Measurements from ENCODE around the gene MEGF9.
"Not testable (repeated sequence)": the region's sequence is repeated elsewhere in the genome, so short reads cannot be mapped to it uniquely, and the experiment has no call there.

MEGF9 gene

GRCh38 chr9:120714088-120714845 is at the start of gene MEGF9:
Gene MEGF9 (minus strand): TSS chr9:120714470. CDS start chr9:120714358, 112 bp downstream.
- peak; percentile 91 for DNase-seq

- DNase-seq: no peak
Observed at GRCh38 chr9:120761006-120761405, 46.7 kb upstream of the MEGF9 start.

- DNase-seq: no peak
Observed at GRCh38 chr9:120759755-120760400, 45.6 kb upstream of the MEGF9 start.

GRCh38 chr9:120758544-120758943 is 44.3 kb upstream of the MEGF9 start:
- DNase-seq: no peak

GRCh38 chr9:120757026-120757913 is 43.0 kb upstream of the MEGF9 start:
- no peak for DNase-seq

GRCh38 chr9:120756531-120756930 is 42.3 kb upstream of the MEGF9 start:
- no peak for DNase-seq

GRCh38 chr9:120755810-120756434 is 41.7 kb upstream of the MEGF9 start:
- DNase-seq: peak; percentile 19

- no peak for DNase-seq
Observed at GRCh38 chr9:120755044-120755443, 40.8 kb upstream of the MEGF9 start.

- DNase-seq: no peak
Observed at GRCh38 chr9:120750421-120750820, 36.2 kb upstream of the MEGF9 start.

GRCh38 chr9:120746366-120746765 is 32.1 kb upstream of the MEGF9 start:
- not testable (repeated sequence) for DNase-seq

GRCh38 chr9:120745278-120745677 is 31.0 kb upstream of the MEGF9 start:
- DNase-seq: no peak

GRCh38 chr9:120742951-120743416 is 28.7 kb upstream of the MEGF9 start:
- peak; percentile 2 for DNase-seq

GRCh38 chr9:120741701-120742100 is 27.4 kb upstream of the MEGF9 start:
- no peak for DNase-seq

GRCh38 chr9:120741191-120741590 is 26.9 kb upstream of the MEGF9 start:
- DNase-seq: no peak

- DNase-seq: no peak
Observed at GRCh38 chr9:120740132-120740531, 25.9 kb upstream of the MEGF9 start.

GRCh38 chr9:120737416-120738165 is 23.3 kb upstream of the MEGF9 start:
- DNase-seq: no peak

- DNase-seq: no peak
Observed at GRCh38 chr9:120736881-120737280, 22.6 kb upstream of the MEGF9 start.

- no peak for DNase-seq
Observed at GRCh38 chr9:120735415-120736126, 21.3 kb upstream of the MEGF9 start.

- DNase-seq: no peak
Observed at GRCh38 chr9:120734607-120735410, 20.5 kb upstream of the MEGF9 start.

- DNase-seq: no peak
Observed at GRCh38 chr9:120733190-120733589, 18.9 kb upstream of the MEGF9 start.

Measured in NCI-H1694 (cell line).